ENCODE measurements around the gene WDR72.

- TF ChIP-seq POLR2A (IDR thresholded peaks at IDR 0.05; ENCODE audit: low read depth, low read length): no peak
- TF ChIP-seq POLR2AphosphoS5 (IDR thresholded peaks at IDR 0.05; ENCODE audit: low read depth, low read length): no peak
These were observed 93.5 kb downstream of the WDR72 start for GRCh38 chr15:53665930-53666329.
